ENCODE results near the gene CCDC188.
A peak's percentile ranks its signal among the peaks of the same experiment; 100 is the strongest.

The CCDC188 gene

DNA sequence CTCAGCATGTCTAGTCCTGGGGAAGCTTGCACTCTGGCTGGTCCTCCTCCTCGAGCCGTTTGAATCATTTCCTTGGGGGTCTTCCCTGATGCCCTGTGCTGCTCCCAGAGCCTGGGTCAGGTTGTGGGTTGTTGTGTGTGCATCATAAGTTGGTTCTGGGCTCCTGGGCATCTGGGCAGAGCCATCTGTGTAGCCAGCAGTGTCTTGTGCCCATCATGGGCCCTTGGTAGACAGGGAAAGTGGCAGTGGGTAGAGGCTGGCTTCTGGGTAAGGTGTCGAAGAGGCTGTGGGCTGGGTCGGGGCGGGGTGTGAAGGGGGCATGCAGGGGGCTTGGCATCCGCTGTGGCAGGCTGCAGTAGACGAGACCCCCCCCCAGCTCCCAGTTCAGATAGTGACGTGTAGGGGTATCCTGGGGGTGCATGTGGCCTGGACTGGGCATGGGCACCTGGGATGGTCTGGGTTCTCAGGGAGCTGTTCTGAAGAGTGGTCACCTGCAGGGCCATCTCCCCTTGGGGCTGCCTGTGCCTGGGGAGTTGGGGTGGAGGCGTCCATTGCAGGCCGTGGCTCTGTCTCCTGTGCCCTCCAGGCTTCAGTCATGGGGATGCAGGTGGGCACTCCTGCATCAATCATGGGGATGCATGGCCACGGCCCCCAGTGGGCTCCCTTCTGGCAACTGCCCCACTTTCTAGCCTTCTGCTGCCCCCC, 26.6 kb downstream of the CCDC188 start:
- TF ChIP-seq GABPA (IDR thresholded peaks at IDR 0.05; ENCODE audit: low read depth) (no peak), SPI1 (IDR thresholded peaks at IDR 0.05; ENCODE audit: borderline replicate concordance, low read depth) (no peak), REST (IDR thresholded peaks at IDR 0.05; ENCODE audit: insufficient replicate concordance, low read depth) (no peak), POLR2AphosphoS5 (IDR thresholded peaks at IDR 0.05; ENCODE audit: low read depth) (no peak), CTCF (IDR thresholded peaks at IDR 0.05; ENCODE audit: insufficient read depth, low read length) (no peak)
- no peak overlapping the region for H3K4me3 ChIP-seq (replicated peaks; ENCODE audit: insufficient read depth, low read length)
- no peak for DNase-seq (ENCODE audit: low read depth in 1 of 2, low spot score in 1 of 2)
- H3K27me3 ChIP-seq (ENCODE audit: insufficient read depth, poor library complexity, severe bottlenecking) = no peaks in the 10 kb centered on the region
- no peak overlapping the region for H3K27ac ChIP-seq (replicated peaks)

GRCh38 chr22:20123366-20124082, 27.3 kb downstream of the CCDC188 start:
- no peak overlapping the region for H3K4me3 ChIP-seq (replicated peaks; ENCODE audit: insufficient read depth, low read length)
- TF ChIP-seq GABPA (IDR thresholded peaks at IDR 0.05; ENCODE audit: low read depth) (no peak), CTCF (IDR thresholded peaks at IDR 0.05; ENCODE audit: insufficient read depth, low read length) (no peak), SPI1 (IDR thresholded peaks at IDR 0.05; ENCODE audit: borderline replicate concordance, low read depth) (no peak), REST (IDR thresholded peaks at IDR 0.05; ENCODE audit: insufficient replicate concordance, low read depth) (no peak), POLR2AphosphoS5 (IDR thresholded peaks at IDR 0.05; ENCODE audit: low read depth) (no peak)
- DNase-seq (ENCODE audit: low read depth in 1 of 2, low spot score in 1 of 2) = no peak
- no peak overlapping the region for H3K27ac ChIP-seq (replicated peaks)
- H3K27me3 ChIP-seq (ENCODE audit: insufficient read depth, poor library complexity, severe bottlenecking) = no peaks in the 10 kb centered on the region

- DNase-seq (ENCODE audit: low read depth in 1 of 2, low spot score in 1 of 2) = no peak
- Histone ChIP-seq H3K4me3 (replicated peaks; ENCODE audit: insufficient read depth, low read length) (no peak overlapping the region), H3K27ac (replicated peaks) (no peak overlapping the region), H3K27me3 (ENCODE audit: insufficient read depth, poor library complexity, severe bottlenecking) (no peaks in the 10 kb centered on the region)
- TF ChIP-seq REST (IDR thresholded peaks at IDR 0.05; ENCODE audit: insufficient replicate concordance, low read depth) (no peak), POLR2AphosphoS5 (IDR thresholded peaks at IDR 0.05; ENCODE audit: low read depth) (peak; percentile 32), CTCF (IDR thresholded peaks at IDR 0.05; ENCODE audit: insufficient read depth, low read length) (no peak), GABPA (IDR thresholded peaks at IDR 0.05; ENCODE audit: low read depth) (no peak), SPI1 (IDR thresholded peaks at IDR 0.05; ENCODE audit: borderline replicate concordance, low read depth) (no peak)
Measured at GRCh38 chr22:20121856-20122415, 28.9 kb downstream of the CCDC188 start.
